ENCODE results near the gene TIMM44.
A peak's percentile ranks its signal among the peaks of the same experiment; 100 is the strongest.

Gene TIMM44

GRCh38 chr19:7970716-7971448, 27.4 kb upstream of the TIMM44 start:
- ATAC-seq, result peak; percentile 80
- TF ChIP-seq ZFP30 (CRISPR knock-in tag; IDR thresholded peaks at IDR 0.05), result no peak
- no peak for TF ChIP-seq TOX (CRISPR knock-in tag; IDR thresholded peaks at IDR 0.05; ENCODE audit: borderline replicate concordance)
- TF ChIP-seq ZNF8 (CRISPR knock-in tag; IDR thresholded peaks at IDR 0.05), result no peak
- TF ChIP-seq ISL1 (CRISPR knock-in tag; IDR thresholded peaks at IDR 0.05), result no peak
- no peak for TF ChIP-seq SNAI2 (CRISPR knock-in tag; IDR thresholded peaks at IDR 0.05)
- TF ChIP-seq PATZ1 (CRISPR knock-in tag; IDR thresholded peaks at IDR 0.05; ENCODE audit: borderline replicate concordance), result no peak
- TF ChIP-seq TSHZ2 (CRISPR knock-in tag; IDR thresholded peaks at IDR 0.05), result no peak
- no peak for TF ChIP-seq TCF4 (CRISPR knock-in tag; IDR thresholded peaks at IDR 0.05; ENCODE audit: borderline replicate concordance)
- TF ChIP-seq ARNTL (CRISPR knock-in tag; IDR thresholded peaks at IDR 0.05; ENCODE audit: borderline replicate concordance, low read depth), result no peak
- no peak for TF ChIP-seq CSDC2 (CRISPR knock-in tag; IDR thresholded peaks at IDR 0.05)

GRCh38 chr19:7969555-7969939, 26.1 kb upstream of the TIMM44 start:
- ATAC-seq, result no peak
- no peak for TF ChIP-seq TOX (CRISPR knock-in tag; IDR thresholded peaks at IDR 0.05; ENCODE audit: borderline replicate concordance)
- no peak for TF ChIP-seq ZNF70 (CRISPR knock-in tag; IDR thresholded peaks at IDR 0.05)
- no peak for TF ChIP-seq ARNTL (CRISPR knock-in tag; IDR thresholded peaks at IDR 0.05; ENCODE audit: borderline replicate concordance, low read depth)
- TF ChIP-seq SNAI2 (CRISPR knock-in tag; IDR thresholded peaks at IDR 0.05), result no peak
- TF ChIP-seq CSRNP3 (CRISPR knock-in tag; IDR thresholded peaks at IDR 0.05), result no peak
- no peak for TF ChIP-seq ZNF8 (CRISPR knock-in tag; IDR thresholded peaks at IDR 0.05)
- TF ChIP-seq TCF4 (CRISPR knock-in tag; IDR thresholded peaks at IDR 0.05; ENCODE audit: borderline replicate concordance), result no peak
- no peak for TF ChIP-seq ZFP3 (CRISPR knock-in tag; IDR thresholded peaks at IDR 0.05)
- TF ChIP-seq ZC3H10 (CRISPR knock-in tag; IDR thresholded peaks at IDR 0.05), result no peak
- no peak for TF ChIP-seq ESRRG (CRISPR knock-in tag; IDR thresholded peaks at IDR 0.05)
- TF ChIP-seq OSR1 (CRISPR knock-in tag; IDR thresholded peaks at IDR 0.05), result no peak
- no peak for TF ChIP-seq CSDC2 (CRISPR knock-in tag; IDR thresholded peaks at IDR 0.05)
- TF ChIP-seq BACH2 (CRISPR knock-in tag; IDR thresholded peaks at IDR 0.05; ENCODE audit: borderline replicate concordance), result no peak
- no peak for TF ChIP-seq PPARA (CRISPR knock-in tag; IDR thresholded peaks at IDR 0.05; ENCODE audit: borderline replicate concordance)
- no peak for TF ChIP-seq POU6F1 (CRISPR knock-in tag; IDR thresholded peaks at IDR 0.05; ENCODE audit: borderline replicate concordance, low read depth)
- no peak for TF ChIP-seq CREB5 (CRISPR knock-in tag; IDR thresholded peaks at IDR 0.05; ENCODE audit: low read depth)
- TF ChIP-seq RARB (CRISPR knock-in tag; IDR thresholded peaks at IDR 0.05), result no peak
